SK-N-MC (cell line): Measurements from ENCODE around the gene TRIM44.

Source experiments
- EZH2 ChIP-seq: fragments of 200-600 bp; sonication (generic); IDR thresholded peaks from one replicate; pipeline ENCODE4 v1.6.1; 2017; ENCODE audit warnings: antibody characterized with exemption
- FOXP2 ChIP-seq: optimal IDR thresholded peaks from 2 replicates; pipeline ENCODE3; 2011; ENCODE audit warnings: mild to moderate bottlenecking, moderate library complexity; ENCODE audit not compliant: insufficient read depth; ENCODE audit errors: extremely low read length, control extremely low read depth
- POLR2AphosphoS5 ChIP-seq: IDR thresholded peaks from 2 replicates; pipeline ENCODE4 v1.6.1; 2012; ENCODE audit warnings: mild to moderate bottlenecking, low read depth, low read length, borderline replicate concordance

DNA sequence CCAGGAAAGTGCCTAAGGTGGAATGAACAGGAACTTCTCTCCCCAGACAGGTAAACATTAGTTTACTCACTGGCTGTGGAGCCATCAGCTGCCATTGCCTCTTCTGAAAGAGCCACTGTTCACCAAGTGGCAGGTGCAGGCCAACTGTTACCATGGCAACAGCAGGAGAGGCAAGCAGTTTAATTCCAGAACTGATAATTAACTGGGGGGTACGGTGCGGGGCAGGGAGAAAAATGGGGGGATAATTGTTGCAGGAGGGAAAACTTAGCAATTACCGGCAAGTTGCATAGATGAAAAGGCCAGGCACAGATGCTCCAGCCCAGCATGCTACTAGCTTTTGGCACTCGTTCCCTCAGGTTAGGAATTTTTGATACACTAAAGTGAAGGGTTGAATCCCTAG is 85.1 kb downstream of the TRIM44 start:
- no peak for TF ChIP-seq EZH2
- TF ChIP-seq POLR2AphosphoS5, result no peak
- TF ChIP-seq FOXP2, result no peak
